ENCODE measurements around the gene CD226.
"Not testable (repeated sequence)": the region's sequence is repeated elsewhere in the genome, so short reads cannot be mapped to it uniquely, and the experiment has no call there.

Gene CD226

GRCh38 chr18:69838620-69839411 is 108.9 kb downstream of the CD226 start:
- no peak for FAIRE-seq
- no peak for DNase-seq (ENCODE audit: extremely low spot score, insufficient read length, low read depth)

DNA sequence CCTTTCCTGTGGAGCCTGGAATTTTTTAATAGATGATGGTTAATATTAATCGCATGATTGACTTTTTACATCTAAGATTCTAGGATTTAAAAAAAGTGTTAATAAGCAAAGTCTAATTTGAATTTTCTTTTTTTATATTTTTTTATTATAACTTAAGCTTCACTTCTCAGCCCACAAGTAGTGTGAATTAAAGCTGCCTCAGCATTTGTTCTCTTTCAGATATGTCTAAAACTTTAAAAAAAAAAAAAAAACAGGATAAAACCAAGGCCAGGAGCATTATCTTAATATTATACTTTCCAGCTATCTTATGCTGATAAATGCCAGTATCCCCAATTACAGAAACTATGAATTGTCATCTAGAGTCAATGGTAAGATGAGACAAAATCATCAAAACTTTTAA is 109.7 kb downstream of the CD226 start:
- DNase-seq (ENCODE audit: extremely low spot score, insufficient read length, low read depth) (no peak), FAIRE-seq (no peak)

DNA sequence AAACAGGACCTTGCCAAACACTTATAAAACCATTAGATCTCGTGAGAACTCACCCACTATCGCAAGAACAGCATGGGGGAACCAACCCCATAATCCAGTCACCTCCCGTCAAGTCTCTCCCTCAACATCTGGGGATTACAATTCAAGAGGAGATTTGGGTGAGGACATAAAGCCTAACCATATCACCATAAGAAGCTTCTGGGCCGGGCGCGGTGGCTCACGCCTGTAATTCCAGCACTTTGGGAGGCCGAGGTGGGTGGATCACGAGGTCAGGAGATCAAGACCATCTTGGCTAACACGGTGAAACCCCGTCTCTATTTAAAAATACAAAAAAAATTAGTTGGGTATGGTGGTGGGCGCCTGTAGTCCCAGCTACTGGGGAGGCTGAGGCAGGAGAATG is 112.7 kb downstream of the CD226 start:
- not testable (repeated sequence) for FAIRE-seq; DNase-seq (ENCODE audit: extremely low spot score, insufficient read length, low read depth)

DNA sequence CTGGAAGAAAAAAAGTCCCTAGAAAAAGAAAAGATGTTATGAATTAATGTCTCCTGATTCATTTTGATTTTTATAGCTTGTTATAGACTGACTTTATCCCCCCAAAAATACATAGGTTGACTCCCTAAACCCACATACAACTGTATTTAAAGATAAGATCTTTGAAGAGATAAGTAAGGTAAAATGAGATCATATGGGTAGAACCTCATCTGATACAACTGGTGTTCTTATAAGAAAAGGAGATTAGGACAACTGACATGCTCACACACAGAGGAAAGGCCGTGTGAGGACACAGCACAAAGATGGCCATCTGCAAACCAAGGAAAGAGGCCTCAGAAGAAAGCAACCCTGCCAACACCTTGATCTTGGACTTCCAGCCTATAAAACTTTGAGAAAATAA is 117.5 kb downstream of the CD226 start:
- DNase-seq (ENCODE audit: extremely low spot score, insufficient read length, low read depth) (no peak), FAIRE-seq (no peak)

DNA sequence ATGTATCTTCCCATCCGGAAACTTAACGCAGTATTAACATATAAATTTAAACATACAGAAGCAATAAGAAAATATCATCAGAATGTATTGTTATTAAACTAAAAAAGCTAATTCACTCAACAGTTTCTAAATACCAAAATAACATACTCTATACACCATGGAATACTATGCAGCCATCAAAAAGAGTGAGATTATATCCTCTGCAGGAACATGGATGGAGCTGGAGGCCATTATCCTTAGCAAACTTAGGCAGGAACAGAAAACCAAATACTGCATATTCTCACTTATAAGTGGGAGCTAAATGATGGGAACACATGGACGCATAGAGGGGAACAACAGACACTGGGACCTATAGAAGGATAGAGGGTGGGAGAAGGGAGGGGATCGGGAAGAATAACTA is 127.1 kb downstream of the CD226 start:
- DNase-seq (ENCODE audit: extremely low spot score, insufficient read length, low read depth) (no peak), FAIRE-seq (no peak)

- peak; percentile 57 for FAIRE-seq
- no peak for DNase-seq (ENCODE audit: extremely low spot score, insufficient read length, low read depth)
These were observed 128.2 kb downstream of the CD226 start for GRCh38 chr18:69819460-69819859.

GRCh38 chr18:69817335-69817940 is 130.2 kb downstream of the CD226 start:
- FAIRE-seq (no peak), DNase-seq (ENCODE audit: extremely low spot score, insufficient read length, low read depth) (no peak)

- DNase-seq (ENCODE audit: extremely low spot score, insufficient read length, low read depth) (no peak), FAIRE-seq (no peak)
These were observed 132.8 kb downstream of the CD226 start for GRCh38 chr18:69814861-69815385.

- no peak for DNase-seq (ENCODE audit: extremely low spot score, insufficient read length, low read depth)
These were observed 134.1 kb downstream of the CD226 start for GRCh38 chr18:69813559-69813958.

GRCh38 chr18:69808399-69808798 is 139.3 kb downstream of the CD226 start:
- FAIRE-seq (no peak), DNase-seq (ENCODE audit: extremely low spot score, insufficient read length, low read depth) (no peak)

More at GRCh38 chr18:69813559-69813958, 134.1 kb downstream of the CD226 start:
- no peak for FAIRE-seq

DNA sequence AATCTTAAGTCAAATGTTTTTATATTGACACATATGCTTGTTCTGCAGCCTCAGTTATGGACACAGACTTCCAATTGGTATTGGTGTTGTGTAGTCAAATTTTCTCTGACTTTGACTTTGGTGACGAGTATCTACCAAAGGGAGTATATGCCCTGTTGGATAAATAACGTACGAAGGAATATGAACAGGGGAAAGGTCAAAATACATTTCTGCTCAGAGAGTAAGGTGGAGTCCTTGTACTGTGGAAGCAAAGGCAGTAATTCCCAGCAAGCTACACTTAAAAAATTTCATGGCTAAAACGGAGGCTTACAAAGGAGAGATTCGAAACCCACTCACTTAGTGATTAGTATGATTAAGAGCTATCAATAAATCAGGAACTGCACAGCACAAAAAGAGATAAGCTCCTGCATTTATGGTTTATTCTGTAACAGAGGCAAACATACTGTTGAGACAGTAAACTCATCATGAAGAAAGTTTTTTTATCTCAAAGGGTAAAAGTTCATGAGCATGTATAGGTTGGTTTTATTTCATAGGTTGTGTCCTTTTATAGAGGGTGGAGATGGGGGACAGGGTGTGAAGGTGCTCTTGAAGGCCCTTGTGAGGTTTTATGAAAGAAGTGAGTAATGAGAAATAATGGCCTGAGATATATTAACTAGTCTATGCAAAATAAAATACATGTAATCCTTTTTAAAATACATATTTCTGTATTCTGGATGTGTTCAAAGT is 142.7 kb downstream of the CD226 start:
- no peak for DNase-seq (ENCODE audit: extremely low spot score, insufficient read length, low read depth)
- FAIRE-seq = no peak

Measured in GM18507 (cell line).